Measurements from ENCODE around the gene UPF3A.
"Not testable (repeated sequence)": the region's sequence is repeated elsewhere in the genome, so short reads cannot be mapped to it uniquely, and the experiment has no call there.

The UPF3A gene

GRCh38 chr13:114304346-114305034, 23.1 kb downstream of the UPF3A start:
- no peak for FAIRE-seq

GRCh38 chr13:114309086-114309485, 27.7 kb downstream of the UPF3A start:
- FAIRE-seq (no peak), DNase-seq (ENCODE audit: low spot score) (no peak)

More at GRCh38 chr13:114304346-114305034, 23.1 kb downstream of the UPF3A start:
- DNase-seq (ENCODE audit: low spot score), result no peak

- no peak for DNase-seq (ENCODE audit: low spot score)
- FAIRE-seq, result no peak
Observed at GRCh38 chr13:114309806-114310410, 28.5 kb downstream of the UPF3A start.

- FAIRE-seq (no peak), DNase-seq (ENCODE audit: low spot score) (no peak)
Observed at GRCh38 chr13:114310956-114311355, 29.6 kb downstream of the UPF3A start.

GRCh38 chr13:114311387-114311786, 30.0 kb downstream of the UPF3A start:
- no peak for DNase-seq (ENCODE audit: low spot score)
- FAIRE-seq, result no peak

- FAIRE-seq (no peak), DNase-seq (ENCODE audit: low spot score) (no peak)
Observed at GRCh38 chr13:114311908-114312307, 30.5 kb downstream of the UPF3A start.

- no peak for FAIRE-seq
- peak; percentile 11 for DNase-seq (ENCODE audit: low spot score)
Observed at GRCh38 chr13:114313061-114313860, 31.9 kb downstream of the UPF3A start.

- no peak for FAIRE-seq
- peak; percentile 84 for DNase-seq (ENCODE audit: low spot score)
Observed at GRCh38 chr13:114314074-114314912, 32.9 kb downstream of the UPF3A start, which contains the start of gene CHAMP1. Gene CHAMP1 (plus strand): TSS chr13:114314503. CDS start chr13:114323843, 9,340 bp downstream.

- DNase-seq (ENCODE audit: low spot score) (no peak), FAIRE-seq (no peak)
Observed at GRCh38 chr13:114315074-114315785, 33.8 kb downstream of the UPF3A start.

GRCh38 chr13:114318624-114319023, 37.2 kb downstream of the UPF3A start:
- DNase-seq (ENCODE audit: low spot score) (no peak), FAIRE-seq (no peak)

GRCh38 chr13:114319441-114319913, 38.1 kb downstream of the UPF3A start:
- FAIRE-seq (no peak), DNase-seq (ENCODE audit: low spot score) (no peak)

- FAIRE-seq (no peak), DNase-seq (ENCODE audit: low spot score) (no peak)
Observed at GRCh38 chr13:114320065-114320464, 38.7 kb downstream of the UPF3A start.

- no peak for DNase-seq (ENCODE audit: low spot score)
- FAIRE-seq, result no peak
Observed at GRCh38 chr13:114321256-114321655, 39.9 kb downstream of the UPF3A start.

GRCh38 chr13:114323349-114323748, 41.9 kb downstream of the UPF3A start:
- no peak for FAIRE-seq
- DNase-seq (ENCODE audit: low spot score), result no peak

- FAIRE-seq, result no peak
- DNase-seq (ENCODE audit: low spot score), result no peak
Observed at GRCh38 chr13:114324334-114324733, 42.9 kb downstream of the UPF3A start.

GRCh38 chr13:114325729-114326128, 44.3 kb downstream of the UPF3A start:
- no peak for FAIRE-seq

GRCh38 chr13:114328034-114328433, 46.6 kb downstream of the UPF3A start:
- DNase-seq (ENCODE audit: low spot score), result no peak
- no peak for FAIRE-seq

More at GRCh38 chr13:114325729-114326128, 44.3 kb downstream of the UPF3A start:
- DNase-seq (ENCODE audit: low spot score), result no peak

- FAIRE-seq (no peak), DNase-seq (ENCODE audit: low spot score) (no peak)
Observed at GRCh38 chr13:114328595-114328994, 47.2 kb downstream of the UPF3A start.

GRCh38 chr13:114330086-114330485, 48.7 kb downstream of the UPF3A start:
- no peak for FAIRE-seq
- DNase-seq (ENCODE audit: low spot score), result no peak

GRCh38 chr13:114333881-114334280, 52.5 kb downstream of the UPF3A start:
- not testable (repeated sequence) for DNase-seq (ENCODE audit: low spot score); FAIRE-seq

All from RCC 7860 (cell line).